Measurements from ENCODE around the gene CYP4F8.
"Not testable (repeated sequence)": the region's sequence is repeated elsewhere in the genome, so short reads cannot be mapped to it uniquely, and the experiment has no call there.

The CYP4F8 gene, protein sequence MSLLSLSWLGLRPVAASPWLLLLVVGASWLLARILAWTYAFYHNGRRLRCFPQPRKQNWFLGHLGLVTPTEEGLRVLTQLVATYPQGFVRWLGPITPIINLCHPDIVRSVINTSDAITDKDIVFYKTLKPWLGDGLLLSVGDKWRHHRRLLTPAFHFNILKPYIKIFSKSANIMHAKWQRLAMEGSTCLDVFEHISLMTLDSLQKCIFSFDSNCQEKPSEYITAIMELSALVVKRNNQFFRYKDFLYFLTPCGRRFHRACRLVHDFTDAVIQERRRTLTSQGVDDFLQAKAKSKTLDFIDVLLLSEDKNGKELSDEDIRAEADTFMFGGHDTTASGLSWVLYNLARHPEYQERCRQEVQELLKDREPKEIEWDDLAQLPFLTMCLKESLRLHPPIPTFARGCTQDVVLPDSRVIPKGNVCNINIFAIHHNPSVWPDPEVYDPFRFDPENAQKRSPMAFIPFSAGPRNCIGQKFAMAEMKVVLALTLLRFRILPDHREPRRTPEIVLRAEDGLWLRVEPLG

DNA sequence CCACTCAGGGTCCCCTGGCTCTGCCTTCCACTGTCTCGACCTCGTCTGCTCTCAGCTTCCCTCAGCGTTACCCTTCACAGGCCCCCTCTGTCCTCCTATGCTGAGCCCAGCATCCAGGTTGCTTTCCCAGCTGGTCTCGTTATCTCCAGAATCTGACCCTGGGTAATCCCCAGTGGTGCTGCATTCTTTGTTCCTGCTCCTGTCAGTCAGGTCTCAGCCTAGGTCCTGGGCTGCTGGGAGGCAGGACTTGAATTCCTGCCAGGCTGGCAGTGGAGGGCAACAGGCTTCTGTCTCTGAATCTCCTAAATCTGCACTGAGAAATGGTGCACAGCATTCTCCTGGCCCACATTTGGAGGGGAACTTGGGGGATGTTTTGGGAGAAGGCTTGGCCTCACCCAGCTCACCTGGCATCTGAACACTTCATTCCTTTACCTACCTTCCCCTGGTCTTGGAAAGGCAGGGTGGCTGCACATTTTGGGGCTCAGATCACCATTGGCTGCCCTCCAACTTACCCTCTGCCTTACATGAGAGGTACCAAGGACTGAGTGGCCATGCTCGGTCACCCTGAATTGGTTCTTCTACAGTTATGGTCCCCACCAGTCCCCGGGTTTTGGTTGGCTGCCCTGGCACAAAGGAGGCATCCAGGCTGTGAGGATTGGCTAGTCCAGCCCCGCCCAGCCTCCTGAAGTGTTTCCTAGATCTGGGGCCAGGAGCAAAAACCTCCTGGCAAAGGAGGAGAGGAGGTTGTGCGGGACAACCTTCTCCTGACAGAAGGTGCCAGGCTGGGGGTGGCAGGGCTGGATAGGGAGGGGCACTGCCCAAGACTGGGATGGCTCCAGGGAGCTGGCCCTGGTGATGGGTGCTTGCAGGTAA, at the start of gene CYP4F8:
Gene CYP4F8, plus strand, starts transcription at position 712 of the 873 bp plus-strand sequence. CDS start 399 bp downstream, outside the sequence.
- DNase-seq = no peak

DNA sequence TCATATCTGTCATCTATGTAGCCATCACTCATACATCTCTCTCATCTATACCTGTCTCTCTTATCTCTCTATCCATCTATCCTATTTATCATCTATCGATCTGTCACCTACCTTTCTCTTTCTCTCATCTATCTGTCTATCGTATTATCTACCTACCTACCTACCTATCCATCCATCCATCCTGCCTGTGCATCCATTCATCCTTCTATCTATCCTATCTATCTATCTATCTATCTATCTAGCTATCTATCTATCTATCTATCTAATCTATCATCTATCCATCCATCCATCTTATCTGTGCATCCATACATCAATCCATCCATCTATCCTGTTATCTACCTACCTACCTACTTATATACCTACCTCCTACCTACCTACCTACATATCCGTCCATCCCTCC, 44.6 kb upstream of the CYP4F8 start:
- no peak for DNase-seq

DNA sequence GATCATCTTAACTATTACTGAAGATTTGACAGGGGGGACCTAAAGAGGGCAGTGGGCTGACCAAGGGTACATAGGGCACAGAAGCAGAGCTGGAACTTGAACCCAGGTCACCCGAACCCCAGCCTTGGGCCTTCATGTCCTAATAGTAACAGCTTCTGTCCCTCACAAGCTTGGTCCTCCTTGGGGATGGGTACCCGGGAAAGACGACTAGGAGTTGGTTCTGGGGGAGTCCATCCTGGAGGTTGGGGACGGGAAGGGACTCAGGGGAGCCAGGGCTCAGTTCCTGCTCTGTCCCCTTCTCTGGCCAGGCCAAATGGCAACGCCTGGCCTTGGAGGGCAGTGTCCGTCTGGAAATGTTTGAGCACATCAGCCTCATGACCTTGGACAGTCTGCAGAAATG, 39.6 kb upstream of the CYP4F8 start:
- DNase-seq = no peak

DNA sequence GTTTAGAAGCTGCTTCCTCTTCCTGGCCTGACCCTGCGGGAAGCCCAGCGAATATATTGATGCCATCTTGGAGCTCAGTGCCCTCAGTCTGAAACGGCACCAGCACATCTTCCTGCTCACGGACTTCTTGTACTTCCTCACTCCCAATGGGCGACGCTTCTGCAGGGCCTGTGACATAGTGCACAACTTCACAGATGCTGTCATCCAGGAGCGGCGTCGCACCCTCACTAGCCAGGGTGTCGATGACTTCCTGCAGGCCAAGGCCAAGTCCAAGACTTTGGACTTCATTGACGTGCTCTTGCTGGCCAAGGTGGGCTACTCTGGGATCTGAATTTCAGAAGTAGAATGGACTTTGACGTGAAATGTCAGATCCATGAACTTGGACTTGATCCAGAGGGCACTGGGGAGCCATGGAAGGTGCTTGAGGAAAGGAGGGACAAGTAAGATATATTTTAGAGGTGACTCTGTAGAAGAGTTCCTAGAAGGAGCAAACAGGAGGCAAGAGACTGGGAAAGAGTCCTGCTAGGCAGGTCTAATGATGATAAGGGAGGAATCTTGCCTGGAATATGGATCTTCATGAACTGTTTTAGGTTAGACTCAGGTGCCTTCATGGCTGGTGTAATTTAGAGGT, 38.4 kb upstream of the CYP4F8 start:
- no peak for DNase-seq

DNA sequence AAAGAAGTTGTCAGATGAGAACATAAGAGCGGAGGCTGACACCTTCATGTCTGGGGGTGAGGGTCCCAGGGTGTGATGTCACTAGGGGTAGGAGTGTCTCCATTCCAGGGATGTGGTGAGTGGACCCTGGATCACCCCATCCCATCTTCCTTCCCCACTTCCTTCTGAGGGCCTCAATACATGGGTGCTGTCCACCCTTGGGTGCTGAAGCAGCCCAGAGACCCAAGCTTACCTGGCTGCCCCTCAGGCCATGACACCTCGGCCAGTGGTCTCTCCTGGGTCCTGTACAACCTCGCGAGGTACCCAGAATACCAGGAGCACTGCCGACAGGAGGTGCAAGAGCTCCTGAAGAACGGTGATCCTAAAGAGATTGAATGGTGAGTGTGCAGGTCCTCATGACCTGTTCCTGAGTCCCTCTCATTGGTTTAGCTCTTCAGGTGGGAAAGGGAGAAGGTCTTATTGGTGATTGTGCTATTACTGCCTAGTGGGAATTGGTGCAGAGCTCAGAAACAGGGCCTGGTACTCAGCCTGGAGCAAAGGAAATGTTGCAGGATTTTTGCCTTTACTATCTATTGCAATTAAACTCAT, 37.7 kb upstream of the CYP4F8 start:
- DNase-seq = no peak

DNA sequence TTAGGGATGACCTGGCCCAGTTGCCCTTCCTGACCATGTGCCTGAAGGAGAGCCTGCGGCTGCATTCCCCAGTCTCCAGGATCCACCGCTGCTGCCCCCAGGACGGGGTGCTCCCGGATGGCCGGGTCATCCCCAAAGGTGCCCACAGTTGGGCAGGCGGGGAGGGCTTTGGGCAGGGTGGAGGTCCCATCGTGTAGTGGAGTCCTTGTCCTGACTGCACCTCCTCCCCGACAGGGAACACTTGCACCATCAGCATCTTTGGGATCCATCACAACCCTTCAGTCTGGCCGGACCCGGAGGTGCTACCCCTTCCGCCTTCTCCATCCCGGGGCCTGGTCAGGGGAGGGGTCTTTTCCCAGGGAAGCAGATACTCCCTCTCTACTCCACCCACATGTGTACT, 31.7 kb upstream of the CYP4F8 start:
- no peak for DNase-seq

DNA sequence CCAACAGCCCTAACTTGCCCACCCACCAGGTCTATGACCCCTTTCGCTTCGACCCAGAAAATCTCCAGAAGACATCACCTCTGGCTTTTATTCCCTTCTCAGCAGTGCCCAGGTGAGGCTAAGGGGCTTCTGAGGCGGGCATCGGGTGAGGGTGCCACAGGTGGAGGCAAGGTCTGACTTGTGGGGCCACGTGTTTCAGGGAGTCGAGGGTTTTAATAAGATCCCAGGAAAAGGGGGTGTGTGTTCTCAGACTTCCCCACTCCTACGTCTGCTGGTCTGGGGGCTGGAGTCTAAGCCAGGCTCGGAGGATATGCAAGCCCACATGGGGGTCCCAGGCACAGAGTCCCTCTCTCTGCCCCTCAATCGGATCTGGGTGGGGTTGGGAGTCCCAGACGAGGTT, 30.9 kb upstream of the CYP4F8 start:
- no peak for DNase-seq

DNA sequence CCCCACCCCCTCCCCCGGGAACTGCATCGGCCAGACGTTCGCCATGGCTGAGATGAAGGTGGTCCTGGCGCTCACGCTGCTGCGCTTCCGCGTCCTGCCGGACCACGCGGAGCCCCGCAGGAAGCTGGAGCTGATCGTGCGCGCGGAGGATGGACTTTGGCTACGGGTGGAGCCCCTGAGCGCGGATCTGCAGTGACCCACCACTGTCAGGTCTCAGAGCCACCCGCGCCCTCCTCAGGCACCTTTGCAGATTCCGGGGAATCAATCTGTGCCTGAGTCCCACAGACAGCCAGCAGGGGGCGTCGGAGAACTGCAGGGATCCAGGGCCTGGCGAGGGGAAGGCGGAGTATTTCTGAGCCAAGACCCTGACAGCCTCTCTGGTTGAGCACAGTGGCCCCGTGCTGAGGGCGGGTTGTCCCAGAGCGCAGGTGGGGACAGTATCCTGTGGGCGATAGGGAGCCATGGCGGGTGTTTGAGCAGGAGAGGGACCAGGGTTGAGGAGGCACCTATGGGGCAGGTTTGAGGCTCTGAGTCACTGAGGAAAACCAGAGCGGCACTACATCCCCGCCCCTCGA, 30.4 kb upstream of the CYP4F8 start:
- DNase-seq = peak; percentile 61

DNA sequence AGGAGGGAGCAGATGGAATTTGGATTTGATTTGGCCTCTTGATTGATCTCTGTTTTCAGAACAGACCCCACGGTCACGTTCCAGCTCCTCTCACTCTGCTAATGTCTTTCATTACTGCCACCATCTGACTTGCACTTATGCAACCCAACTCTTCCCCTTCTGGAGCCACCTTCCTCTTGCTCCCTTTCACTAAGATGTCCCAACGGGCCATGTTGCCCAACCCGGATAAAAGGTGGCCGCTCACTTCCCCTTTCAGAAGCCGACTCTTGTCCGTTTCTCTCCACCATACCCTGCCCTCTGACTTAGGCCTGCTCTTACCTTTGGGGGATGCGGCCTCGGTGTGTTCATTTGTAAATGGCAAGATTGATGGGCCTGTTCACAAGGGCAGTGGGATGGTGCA, 27.4 kb upstream of the CYP4F8 start:
- DNase-seq = no peak

DNA sequence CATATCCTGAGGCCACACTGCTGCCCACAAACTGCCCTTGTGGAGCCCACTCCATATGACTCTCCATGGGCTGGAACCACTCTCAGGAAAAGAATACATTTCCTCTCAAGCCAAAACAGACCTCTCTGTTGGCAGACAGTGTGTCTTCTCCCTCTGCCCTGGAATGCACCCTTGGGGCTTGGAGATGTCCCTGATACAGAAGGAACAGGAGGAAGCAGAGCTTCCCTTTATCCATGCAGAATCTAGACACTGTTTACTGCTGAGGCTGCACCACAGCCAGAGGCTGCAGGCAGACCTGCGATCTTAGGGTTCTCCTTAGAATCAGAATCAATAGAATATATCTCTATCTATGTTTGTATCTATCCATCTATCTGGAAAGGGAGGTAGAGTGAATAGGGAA, 26.8 kb upstream of the CYP4F8 start:
- DNase-seq = no peak

DNA sequence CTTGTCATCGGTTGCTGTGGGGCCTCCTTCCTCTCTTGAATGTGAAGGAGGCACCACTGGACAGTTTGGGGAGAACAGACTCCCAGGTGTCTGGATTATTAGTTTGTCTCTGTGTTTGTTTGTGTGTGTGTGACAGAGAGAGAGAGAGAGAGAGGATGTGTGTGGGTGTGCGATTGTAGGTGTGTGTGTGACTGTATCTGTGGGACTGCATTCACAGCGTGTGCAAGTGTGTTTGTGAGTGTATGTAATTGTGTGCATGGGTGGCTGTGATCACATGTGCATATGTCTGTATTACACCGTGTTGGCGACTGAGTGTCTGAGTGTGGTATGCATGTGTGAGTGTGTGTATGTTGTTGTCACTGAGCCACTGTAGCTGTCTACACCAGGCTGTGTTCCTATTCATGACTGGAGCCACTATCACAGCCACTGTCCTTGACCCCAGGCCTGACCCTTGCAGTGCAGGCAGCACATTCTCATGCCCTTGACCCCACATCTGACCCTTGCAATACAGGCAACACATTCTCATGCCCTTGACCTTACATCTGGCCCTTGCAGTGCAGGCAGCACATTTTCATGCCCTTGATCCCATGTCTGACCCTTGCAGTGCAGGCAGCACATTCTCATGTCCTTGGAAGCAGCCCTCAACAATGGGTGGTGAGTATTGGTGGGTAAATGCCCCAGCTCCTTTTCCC, 25.1 kb upstream of the CYP4F8 start:
- DNase-seq = no peak

DNA sequence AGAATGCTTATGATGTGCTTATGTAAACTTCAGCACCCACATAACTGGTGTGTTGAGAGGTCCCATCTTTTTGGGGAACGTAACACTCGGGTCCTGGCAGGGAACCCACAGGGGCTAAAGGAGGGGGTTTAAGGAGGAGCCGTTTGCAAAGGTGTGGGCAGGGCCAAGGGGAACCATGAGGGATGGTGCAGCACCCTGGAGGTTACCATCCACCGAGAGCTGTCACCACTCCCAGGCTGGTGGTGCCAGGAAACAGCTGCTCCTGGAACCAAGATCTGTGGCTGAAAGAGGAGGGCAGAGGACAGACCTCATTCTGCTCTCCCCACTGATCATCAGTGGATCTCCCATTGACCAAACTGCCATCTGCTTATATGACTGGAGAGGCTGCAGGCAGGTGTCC, 23.2 kb upstream of the CYP4F8 start:
- DNase-seq = no peak

DNA sequence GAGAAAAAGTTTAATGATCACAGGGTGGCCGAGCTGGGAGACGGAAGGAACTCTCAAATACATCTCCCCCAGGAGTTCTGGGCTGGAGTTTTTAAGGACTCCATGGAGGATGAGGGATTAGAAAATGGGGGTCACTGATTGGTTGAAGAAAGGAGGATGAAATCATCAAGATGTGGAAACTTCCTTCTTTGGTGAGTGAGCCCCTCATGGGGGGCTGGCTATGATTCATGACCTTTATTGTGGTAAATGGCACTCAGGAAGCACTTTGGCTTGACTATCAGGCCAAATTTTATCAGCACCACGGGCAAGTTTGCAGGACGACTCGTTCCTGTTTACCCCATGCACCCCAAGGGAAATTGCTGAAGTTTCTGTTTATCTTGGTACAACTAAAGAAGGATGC, 22.5 kb upstream of the CYP4F8 start:
- DNase-seq = not testable (repeated sequence)

DNA sequence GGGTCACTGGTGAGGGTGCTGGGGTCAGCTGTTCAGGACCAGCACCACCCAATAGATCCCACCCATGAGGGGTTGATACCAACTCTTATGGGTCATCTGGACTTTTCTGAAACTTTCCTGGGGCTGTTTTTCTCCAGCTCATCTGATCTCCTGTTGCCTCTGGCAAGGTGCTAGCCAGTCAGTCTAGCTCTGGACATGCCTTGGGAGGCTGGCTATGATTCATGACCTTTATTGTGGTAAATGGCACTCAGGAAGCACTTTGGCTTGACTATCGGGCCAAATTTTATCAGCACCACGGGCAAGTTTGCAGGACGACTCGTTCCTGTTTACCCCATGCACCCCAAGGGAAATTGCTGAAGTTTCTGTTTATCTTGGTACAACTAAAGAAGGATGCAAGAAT, 21.3 kb upstream of the CYP4F8 start:
- DNase-seq = not testable (repeated sequence)

DNA sequence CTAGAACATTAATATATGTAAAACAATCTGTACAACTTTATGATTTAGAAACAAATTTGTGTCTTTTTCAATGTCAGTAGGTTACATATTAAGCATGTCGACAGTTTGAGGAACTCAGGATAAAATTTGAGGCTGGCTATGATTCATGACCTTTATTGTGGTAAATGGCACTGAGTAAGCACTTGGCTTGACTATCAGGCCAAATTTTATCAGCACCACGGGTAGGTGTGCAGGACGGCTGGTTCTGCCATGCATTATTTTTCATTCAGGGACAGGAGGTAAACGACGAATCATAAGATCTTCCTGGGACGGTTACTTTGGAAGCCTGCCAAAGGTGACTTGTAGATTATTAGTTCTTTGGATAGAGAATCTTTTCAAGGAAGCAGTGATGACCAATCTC, 19.9 kb upstream of the CYP4F8 start:
- no peak for DNase-seq

DNA sequence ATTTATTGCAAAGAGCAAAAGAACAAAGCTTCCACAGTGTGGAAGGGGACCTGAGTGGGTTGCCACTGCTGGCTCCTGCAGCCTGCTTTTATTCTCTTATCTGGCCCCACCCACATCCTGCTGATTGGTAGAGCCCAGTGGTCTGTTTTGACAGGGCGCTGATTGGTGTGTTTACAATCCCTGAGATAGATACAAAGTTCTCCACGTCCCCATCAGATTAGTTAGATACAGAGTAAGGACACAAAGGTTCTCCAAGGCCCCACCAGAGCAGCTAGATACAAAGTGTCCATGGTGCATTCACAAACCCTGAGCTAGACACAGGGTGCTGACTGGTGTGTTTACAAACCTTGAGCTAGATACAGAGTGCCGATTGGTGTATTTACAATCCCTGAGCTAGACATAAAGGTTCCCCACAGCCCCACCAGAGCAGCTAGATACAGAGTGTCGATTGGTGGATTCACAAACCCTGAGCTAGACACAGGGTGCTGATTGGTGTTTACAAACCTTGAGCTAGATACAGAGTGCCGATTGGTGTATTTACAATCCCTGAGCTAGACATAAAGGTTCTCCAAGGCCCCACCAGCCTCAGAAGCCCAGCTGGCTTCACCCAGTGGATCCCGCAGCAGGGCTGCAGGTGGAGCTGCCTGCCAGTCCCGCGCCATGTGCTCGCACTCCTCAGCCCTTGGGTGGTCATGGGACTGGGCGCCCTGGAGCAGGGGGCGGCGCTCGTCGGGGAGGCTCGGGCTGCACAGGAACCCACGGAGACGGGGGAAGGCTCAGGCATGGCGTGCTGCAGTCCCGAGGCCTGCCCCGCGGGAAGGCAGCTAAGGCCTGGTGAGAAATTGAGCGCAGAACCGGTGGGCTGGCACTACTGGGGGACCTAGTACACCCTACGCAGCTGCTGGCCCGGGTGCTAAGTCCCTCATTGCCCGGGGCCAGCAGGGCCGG, 6.8 kb upstream of the CYP4F8 start:
- DNase-seq = not testable (repeated sequence)

DNA sequence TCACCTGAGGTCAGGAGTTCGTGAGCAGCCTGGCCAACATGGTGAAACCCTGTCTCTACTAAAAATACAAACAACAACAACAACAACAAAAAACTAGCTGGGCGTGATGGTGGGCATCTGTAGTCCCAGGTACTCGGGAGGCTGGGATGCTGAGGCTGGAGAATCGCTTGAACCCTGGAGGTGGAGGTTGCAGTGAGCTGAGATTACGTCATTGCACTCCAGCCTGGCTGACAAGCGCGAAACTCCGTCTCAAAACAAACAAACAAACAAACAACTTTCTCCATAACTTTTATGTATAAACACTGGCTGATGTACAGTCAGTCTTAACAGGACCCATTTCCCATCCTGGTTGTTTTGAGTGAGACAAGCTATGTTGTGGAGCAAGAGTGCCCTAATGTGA, 5.8 kb upstream of the CYP4F8 start:
- DNase-seq = no peak

DNA sequence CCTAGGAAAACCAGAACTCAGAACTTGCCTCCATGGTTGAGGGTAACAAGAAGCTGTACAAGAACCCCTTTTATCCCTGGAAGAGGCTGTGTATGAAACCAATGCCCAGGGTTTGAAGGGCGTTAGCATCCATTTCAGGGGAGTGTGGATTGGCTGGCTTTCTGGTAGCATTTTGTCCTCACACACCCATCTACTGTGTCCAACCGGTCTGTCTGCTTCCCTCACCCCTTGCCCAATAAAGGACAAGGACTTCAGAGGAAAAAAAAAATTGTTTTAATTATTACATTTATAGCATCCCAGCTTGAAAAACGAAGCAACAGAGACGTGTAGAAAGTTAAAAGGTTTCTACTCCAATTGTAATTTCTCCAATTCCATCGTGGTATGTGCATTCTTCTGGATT, 2.7 kb upstream of the CYP4F8 start:
- DNase-seq = no peak

DNA sequence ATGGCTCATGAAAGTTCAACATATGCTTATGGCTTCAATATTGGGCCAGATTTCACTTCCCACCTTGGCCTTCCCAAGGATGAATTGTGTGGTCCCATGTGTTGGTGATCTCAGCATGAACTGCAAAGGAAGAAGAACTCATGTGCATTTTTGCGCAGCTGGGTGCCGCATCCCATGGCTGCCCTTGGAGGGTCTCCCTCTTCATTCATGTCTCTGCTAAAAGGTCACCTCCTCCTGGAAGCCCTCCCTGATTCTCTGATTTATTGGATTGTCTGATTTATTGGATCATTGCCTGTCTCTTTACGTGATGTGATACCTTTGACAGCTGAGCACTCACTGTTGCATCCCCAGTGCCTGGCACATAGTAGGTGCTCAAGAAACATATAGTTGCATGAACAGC, 1.7 kb upstream of the CYP4F8 start:
- DNase-seq = no peak

DNA sequence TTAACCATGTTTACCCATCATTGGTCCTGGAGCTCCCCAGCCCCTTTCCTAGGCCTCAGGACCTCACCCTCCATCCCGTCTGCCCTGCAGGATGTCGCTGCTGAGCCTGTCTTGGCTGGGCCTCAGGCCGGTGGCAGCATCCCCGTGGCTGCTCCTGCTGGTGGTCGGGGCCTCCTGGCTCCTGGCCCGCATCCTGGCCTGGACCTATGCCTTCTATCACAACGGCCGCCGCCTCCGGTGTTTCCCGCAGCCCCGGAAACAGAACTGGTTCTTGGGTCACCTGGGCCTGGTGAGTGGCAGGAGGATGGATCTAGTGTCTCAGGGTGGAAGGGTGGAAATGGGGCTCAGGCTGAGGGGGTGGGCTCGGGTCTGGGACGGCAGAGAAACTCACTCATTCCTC, 508 bp downstream of the CYP4F8 start:
- no peak for DNase-seq

DNA sequence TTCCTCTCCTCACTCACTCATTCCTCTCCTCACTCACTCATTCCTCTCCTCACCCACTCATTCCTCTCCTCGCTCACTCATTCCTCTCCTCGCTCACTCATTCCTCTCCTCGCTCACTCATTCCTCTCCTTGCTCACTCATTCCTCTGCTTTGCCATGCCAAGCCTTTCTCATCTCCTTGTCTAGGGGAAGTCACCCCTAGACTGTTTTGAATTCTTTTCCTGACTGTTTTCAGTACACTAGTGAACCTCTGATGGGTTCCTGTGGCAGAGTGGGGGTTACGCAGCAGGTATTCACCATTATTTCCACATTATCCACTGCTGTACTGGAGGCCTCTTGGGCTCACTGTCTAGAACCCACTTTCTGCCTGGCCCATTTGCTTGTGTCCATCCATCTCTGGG, 1.2 kb downstream of the CYP4F8 start:
- no peak for DNase-seq
